ENCODE data around the gene CASZ1.

DNA sequence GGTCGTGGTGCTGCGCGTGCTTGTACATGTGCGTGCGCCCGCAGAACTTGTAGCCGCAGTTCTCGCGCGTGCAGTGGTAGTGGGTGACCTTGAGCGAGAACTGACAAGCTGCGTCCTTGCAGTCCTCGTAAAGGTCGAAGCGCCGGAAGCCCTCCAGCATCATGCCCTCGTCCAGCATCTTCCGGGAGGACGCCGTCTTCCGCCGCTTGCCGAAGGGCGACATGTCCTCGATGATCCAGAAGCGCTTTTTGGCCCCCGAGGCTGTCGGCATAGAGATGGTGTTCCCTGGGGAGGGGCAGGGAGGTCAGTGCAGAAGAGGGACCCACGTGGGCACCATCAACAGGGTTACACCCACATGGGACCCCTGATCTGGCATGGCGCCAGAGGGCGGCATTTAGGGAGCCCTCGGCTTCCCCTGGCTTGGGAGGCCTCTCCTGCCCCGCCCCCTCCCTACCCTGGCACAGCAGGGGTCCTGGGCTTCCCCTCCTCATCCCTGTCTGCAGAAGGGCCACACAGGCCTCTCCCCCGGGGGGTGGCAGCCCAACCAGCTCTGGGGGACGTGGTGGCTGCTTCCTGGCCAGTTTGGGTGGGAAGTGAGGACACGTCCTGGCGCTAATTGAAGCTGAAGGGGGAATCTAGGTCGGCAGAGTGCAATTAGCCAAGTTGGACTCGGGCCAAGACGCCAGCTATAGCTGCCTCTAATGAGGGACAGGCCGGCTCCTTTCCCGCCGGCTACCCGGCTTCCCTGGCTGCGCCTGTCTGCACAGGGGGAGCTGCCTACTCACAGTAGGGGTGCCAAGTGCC, 156.5 kb downstream of the CASZ1 start:
- TF ChIP-seq, protein P1, sequence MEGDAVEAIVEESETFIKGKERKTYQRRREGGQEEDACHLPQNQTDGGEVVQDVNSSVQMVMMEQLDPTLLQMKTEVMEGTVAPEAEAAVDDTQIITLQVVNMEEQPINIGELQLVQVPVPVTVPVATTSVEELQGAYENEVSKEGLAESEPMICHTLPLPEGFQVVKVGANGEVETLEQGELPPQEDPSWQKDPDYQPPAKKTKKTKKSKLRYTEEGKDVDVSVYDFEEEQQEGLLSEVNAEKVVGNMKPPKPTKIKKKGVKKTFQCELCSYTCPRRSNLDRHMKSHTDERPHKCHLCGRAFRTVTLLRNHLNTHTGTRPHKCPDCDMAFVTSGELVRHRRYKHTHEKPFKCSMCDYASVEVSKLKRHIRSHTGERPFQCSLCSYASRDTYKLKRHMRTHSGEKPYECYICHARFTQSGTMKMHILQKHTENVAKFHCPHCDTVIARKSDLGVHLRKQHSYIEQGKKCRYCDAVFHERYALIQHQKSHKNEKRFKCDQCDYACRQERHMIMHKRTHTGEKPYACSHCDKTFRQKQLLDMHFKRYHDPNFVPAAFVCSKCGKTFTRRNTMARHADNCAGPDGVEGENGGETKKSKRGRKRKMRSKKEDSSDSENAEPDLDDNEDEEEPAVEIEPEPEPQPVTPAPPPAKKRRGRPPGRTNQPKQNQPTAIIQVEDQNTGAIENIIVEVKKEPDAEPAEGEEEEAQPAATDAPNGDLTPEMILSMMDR (IDR thresholded peaks at IDR 0.05): no peak
- no peak for TF ChIP-seq POLR2A (IDR thresholded peaks at IDR 0.05)

Measured in testis (tissue), 2 donors.